GM23338 (cell line): ENCODE results near the gene MFSD6L.

Experiments
- EZH2 ChIP-seq: fragments of 200-600 bp; sonication (generic); IDR thresholded peaks from one replicate; pipeline ENCODE4 v1.8.0; 2017; ENCODE audit warnings: antibody characterized with exemption, mild to moderate bottlenecking, low read depth; ENCODE audit not compliant: unreplicated experiment
- POLR2AphosphoS5 ChIP-seq: IDR thresholded peaks from 2 replicates; pipeline ENCODE4 v1.6.1; 2016; ENCODE audit warnings: antibody characterized with exemption, low read depth

DNA sequence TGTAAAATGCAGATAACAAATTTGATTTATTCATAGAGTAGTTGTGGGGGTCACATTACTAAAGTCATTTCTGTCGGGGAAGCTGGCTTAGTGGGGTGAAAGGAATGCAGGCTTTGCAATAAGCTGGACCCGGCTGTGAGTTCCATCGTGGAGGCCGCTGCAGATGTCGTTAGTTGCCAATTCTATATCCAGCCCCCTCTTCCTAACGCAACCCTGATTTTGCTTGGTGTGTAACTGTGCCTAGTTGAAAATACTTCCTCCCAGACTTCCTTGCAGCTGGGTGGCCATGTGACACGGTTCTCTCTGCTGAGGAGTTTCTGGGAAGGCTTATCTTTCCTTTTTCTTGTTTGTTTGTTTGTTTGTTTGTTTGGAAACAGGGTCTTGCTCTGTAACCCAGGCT lies 4.5 kb downstream of the MFSD6L start:
- TF ChIP-seq EZH2 (no peak), POLR2AphosphoS5 (no peak)
